NB4 (cell line): ENCODE data around the gene RPAP2.

Source experiments
- DNase-seq: peaks from one replicate; pipeline ENCODE4 v3.0.0; 2010; ENCODE audit warnings: low read depth
- H3K4me3 ChIP-seq: one replicate; pipeline ENCODE4 v1.5.1; 2011; ENCODE audit warnings: mild to moderate bottlenecking, low read depth, low read length, moderate library complexity
- MYC ChIP-seq: IDR thresholded peaks from 2 replicates; pipeline ENCODE4 v1.6.1; 2011; ENCODE audit warnings: low read depth, low read length
- POLR2A ChIP-seq: IDR thresholded peaks from 2 replicates; pipeline ENCODE4 v1.6.1; 2011; ENCODE audit warnings: mild to moderate bottlenecking; ENCODE audit not compliant: insufficient read length; ENCODE audit errors: extremely low read depth
- TF ChIP-seq, protein P1 (sequence below): IDR thresholded peaks from one replicate; pipeline ENCODE4 v1.5.1; 2012; ENCODE audit warnings: low read depth, low read length
- TF ChIP-seq, protein P2 (sequence below): IDR thresholded peaks from 2 replicates; pipeline ENCODE4 v1.6.1; 2011; ENCODE audit warnings: low read depth, low read length

The RPAP2 gene

DNA sequence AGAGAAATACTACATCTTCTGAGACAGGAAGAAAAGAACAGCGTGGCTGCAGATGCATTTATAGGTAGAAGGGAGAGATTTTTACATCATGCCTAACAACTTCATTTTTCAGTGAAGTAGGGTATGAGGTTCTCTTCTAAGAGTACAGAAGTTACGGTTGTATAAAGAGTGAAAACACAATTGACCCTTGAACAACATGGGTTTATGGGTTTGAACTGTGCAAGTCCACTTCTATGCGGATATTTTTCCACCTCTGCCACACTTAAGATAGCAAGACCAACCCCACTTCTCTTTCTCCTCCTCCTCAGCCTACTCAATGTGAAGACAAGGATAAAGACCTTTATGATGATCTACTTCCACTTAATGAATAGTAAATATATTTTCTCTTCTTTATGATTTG lies 64.5 kb downstream of the RPAP2 start:
- TF ChIP-seq POLR2A = no peak
- TF ChIP-seq, protein P1, sequence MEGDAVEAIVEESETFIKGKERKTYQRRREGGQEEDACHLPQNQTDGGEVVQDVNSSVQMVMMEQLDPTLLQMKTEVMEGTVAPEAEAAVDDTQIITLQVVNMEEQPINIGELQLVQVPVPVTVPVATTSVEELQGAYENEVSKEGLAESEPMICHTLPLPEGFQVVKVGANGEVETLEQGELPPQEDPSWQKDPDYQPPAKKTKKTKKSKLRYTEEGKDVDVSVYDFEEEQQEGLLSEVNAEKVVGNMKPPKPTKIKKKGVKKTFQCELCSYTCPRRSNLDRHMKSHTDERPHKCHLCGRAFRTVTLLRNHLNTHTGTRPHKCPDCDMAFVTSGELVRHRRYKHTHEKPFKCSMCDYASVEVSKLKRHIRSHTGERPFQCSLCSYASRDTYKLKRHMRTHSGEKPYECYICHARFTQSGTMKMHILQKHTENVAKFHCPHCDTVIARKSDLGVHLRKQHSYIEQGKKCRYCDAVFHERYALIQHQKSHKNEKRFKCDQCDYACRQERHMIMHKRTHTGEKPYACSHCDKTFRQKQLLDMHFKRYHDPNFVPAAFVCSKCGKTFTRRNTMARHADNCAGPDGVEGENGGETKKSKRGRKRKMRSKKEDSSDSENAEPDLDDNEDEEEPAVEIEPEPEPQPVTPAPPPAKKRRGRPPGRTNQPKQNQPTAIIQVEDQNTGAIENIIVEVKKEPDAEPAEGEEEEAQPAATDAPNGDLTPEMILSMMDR = no peak
- TF ChIP-seq, protein P2, sequence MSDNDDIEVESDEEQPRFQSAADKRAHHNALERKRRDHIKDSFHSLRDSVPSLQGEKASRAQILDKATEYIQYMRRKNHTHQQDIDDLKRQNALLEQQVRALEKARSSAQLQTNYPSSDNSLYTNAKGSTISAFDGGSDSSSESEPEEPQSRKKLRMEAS = no peak
- no peak for TF ChIP-seq MYC
- no peak for DNase-seq
- H3K4me3 ChIP-seq = no peak overlapping the region

DNA sequence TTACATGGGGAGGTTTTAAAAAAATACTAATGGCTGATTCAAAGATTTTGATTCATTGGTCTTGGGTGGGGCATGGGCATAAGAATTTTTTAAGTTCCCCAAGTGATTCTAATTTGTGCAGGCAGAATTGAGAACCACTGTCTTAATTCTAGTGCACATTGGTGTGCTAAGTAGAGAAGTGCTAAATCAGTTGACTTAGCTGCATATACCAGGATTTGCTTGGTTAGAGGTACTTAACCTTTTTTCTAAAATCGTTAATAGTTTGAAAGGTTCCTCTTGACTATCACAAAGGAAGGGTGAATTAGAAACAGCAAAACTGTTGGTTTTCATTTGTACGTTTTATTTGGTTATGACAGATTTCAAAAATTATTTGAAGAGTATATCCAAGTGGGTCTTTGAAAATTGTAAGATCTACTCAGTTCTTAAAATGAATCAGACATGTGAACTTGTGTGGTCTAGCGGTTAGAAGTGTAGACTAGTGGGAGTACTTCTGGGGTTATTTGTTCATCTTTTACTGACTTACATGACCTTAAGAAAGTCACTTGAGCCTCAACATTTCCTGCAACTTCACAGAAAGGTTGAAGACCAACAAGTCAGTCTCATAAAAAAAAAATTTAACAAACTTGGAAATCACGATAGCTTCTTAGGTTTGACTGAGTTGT lies 66.7 kb downstream of the RPAP2 start:
- H3K4me3 ChIP-seq = no peak overlapping the region
- TF ChIP-seq, protein P2 = no peak
- TF ChIP-seq MYC = no peak
- TF ChIP-seq, protein P1 = no peak
- no peak for TF ChIP-seq POLR2A
- peak; percentile 23 for DNase-seq

DNA sequence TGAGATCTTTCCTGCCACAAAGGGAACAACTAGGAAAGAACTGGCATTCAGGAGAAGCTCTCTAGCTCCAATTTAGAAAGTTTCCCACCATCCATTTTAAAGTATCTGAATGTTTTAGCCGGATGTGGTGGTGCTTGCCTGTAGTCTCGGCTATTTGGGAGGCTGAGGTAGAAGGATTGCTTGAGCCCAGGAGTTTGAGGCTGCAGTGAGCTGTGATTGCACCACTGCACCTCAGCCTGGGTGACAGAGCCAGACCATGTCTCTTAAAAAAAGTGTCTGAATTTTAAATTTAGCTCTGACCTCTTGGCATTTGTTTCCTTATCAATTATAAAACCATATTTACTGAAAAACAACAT lies 67.2 kb downstream of the RPAP2 start:
- H3K4me3 ChIP-seq = no peak overlapping the region
- no peak for DNase-seq
- TF ChIP-seq, protein P2 = no peak
- TF ChIP-seq, protein P1 = no peak
- TF ChIP-seq POLR2A = no peak
- no peak for TF ChIP-seq MYC

DNA sequence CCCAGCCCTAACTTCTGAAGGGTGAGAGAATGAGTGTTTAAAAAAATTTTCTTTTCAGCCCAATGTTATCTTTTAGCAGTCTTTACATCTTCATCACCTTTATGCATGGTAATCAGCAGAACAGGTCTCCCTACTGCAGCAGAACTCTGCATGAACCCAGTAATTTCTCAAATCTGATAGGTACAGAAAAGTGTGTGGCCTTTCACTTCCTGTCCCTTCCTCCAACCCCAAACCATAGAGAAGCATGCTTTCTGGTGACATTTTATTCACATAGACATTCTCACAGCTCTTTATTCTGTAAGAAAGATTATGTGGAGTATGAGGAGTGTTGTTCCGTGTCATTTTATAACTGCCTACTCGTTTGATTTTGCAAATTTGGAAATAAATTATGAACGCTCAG lies 68.6 kb downstream of the RPAP2 start:
- no peak overlapping the region for H3K4me3 ChIP-seq
- no peak for DNase-seq
- TF ChIP-seq MYC (no peak), POLR2A (no peak)
- TF ChIP-seq, protein P2 = no peak
- TF ChIP-seq, protein P1 = no peak

DNA sequence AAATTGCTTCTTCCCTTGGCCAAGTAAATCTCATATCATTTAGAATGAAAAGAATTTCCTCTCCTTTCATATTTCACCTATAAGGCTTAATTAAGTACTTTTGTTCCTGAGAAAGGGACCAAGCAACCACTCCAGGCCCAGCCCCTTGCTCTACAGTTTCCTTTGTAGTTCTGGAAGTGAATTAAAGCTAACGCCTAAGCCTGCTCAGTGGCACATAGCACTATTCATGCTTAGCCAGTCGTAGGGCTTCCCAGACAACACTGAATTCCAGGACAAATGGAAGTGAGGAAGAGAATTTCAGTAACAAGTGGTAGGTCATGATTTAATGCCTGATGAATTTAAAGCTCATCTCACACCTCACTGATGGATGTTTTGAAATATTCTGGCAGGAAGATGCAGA lies 73.3 kb downstream of the RPAP2 start:
- no peak for TF ChIP-seq MYC
- TF ChIP-seq, protein P1 = no peak
- TF ChIP-seq POLR2A = no peak
- TF ChIP-seq, protein P2 = no peak
- no peak for DNase-seq
- no peak overlapping the region for H3K4me3 ChIP-seq
